ENCODE measurements around the gene LZTS2. TPM values are rescaled to one million over a fixed set of nuclear protein-coding genes. Genes with fewer than 3 reads are reported as not detected.

The LZTS2 gene
- polyA plus RNA-seq, 1 of the 3 experiments (the other 2 are of a cell fraction) = 50.6 TPM

DNA sequence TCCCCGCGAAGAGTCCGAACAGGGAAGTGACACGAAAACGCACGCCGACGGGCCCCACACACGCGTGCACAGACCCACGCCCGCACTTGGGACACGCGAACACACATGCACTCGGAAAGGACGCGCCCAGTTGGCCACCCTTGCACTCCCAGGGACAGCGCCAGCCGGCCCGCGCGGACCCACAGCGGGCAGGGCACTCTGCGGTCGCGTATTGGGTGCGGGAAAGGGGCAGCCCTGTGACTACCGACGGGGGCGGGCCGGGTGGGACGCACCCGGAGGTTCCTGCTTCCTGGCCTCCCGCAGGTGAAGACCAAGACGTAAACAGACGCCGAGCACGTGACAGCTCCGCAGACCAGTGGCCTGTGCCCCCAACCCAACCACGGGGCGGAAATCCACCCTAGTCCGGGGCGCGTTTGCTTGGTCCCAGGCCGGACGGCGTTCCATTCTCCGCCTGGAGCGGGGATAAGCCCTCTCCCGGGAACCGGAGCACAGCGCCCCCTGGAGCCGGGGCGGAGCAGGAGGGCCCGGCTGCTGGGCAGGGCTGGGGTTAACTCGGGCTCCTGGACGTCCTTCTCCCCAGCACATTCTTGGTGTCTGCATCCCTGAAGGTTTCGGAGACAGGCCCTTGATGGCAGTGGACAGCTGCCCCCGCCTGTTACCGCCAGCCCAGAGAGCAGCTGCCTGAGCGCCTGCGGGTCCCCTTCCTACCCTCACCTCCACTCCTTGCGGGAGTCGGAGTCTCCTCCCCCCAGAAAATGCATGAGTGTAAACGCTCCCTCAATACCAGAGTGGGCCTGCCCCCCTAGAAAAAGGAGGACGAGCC, 2.0 kb upstream of the LZTS2 start (continued):
- TF ChIP-seq, protein P1, sequence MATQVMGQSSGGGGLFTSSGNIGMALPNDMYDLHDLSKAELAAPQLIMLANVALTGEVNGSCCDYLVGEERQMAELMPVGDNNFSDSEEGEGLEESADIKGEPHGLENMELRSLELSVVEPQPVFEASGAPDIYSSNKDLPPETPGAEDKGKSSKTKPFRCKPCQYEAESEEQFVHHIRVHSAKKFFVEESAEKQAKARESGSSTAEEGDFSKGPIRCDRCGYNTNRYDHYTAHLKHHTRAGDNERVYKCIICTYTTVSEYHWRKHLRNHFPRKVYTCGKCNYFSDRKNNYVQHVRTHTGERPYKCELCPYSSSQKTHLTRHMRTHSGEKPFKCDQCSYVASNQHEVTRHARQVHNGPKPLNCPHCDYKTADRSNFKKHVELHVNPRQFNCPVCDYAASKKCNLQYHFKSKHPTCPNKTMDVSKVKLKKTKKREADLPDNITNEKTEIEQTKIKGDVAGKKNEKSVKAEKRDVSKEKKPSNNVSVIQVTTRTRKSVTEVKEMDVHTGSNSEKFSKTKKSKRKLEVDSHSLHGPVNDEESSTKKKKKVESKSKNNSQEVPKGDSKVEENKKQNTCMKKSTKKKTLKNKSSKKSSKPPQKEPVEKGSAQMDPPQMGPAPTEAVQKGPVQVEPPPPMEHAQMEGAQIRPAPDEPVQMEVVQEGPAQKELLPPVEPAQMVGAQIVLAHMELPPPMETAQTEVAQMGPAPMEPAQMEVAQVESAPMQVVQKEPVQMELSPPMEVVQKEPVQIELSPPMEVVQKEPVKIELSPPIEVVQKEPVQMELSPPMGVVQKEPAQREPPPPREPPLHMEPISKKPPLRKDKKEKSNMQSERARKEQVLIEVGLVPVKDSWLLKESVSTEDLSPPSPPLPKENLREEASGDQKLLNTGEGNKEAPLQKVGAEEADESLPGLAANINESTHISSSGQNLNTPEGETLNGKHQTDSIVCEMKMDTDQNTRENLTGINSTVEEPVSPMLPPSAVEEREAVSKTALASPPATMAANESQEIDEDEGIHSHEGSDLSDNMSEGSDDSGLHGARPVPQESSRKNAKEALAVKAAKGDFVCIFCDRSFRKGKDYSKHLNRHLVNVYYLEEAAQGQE (IDR thresholded peaks at IDR 0.05; ENCODE audit: low read depth, low read length) = 0 out of 2 replicates have a peak, but pooled peaks have one; percentile 20
- no peak for TF ChIP-seq CHD2 (IDR thresholded peaks at IDR 0.05; ENCODE audit: low read length, partially characterized antibody)

DNA sequence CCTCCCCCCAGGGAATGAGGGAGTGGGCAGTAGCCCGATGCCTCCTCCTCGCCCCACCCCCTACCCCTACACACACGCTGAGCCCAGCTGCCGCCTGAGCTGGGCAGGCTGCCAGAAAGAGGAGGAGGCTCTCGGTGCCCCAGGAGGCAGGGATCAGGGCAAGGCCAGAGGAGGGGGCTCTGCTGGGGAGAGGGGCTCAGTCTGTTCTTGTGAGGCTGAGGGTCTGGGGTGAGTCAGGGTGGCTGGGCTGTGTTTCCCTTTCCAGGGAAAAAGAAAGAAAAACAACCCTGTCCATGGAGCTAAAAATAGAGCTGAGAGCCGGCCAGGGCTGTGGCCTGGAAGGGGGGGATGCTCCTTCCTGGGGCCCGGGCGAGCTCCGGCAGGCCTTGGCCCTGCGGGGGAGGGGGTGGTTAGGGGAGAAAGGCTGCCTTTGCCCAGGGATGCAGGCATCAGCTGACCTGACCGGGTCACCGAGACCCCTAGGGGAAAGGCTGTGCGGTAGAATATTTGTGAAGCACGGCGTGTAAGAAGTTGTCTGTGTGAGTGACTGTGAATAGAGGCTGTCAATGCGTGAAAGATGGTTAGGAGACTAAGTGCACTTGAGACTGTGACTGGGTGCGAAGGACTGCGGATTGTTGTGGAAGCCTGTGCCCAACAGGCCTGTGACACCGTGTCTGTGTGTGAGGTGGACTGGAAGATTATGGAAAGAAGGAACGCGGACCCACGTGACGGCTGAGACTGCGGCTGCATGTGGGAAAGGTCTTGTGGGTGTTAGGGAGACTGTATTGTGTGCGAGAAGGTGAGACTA, 1.2 kb upstream of the LZTS2 start:
- peak overlapping the region; percentile 72; the same call in 1 of the 2 replicates for H2AFZ ChIP-seq (ENCODE audit: low read depth)
- H3K36me3 ChIP-seq (replicated peaks in 1 of 2; ENCODE audit: control insufficient read depth in 1 of 2, insufficient read depth in 2 of 2, low read length in 1 of 2) = peaks cover 15 to 28% of the 10 kb centered on the region in 2 experiments
- DNase-seq = peak; percentile 96
- peak overlapping the region; percentile 97 for H3K4me2 ChIP-seq
- TF ChIP-seq TCF12 (IDR thresholded peaks at IDR 0.05) (peak; percentile 60), NFIC (IDR thresholded peaks at IDR 0.05; ENCODE audit: borderline replicate concordance) (peak; percentile 85), CHD2 (IDR thresholded peaks at IDR 0.05; ENCODE audit: low read length, partially characterized antibody) (peak; percentile 68), RXRA (IDR thresholded peaks at IDR 0.05; ENCODE audit: borderline replicate concordance, low read depth) (peak; percentile 39; the same call in 1 of the 2 replicates), MEF2A (IDR thresholded peaks at IDR 0.05; ENCODE audit: borderline replicate concordance, low read depth) (peak; percentile 96), RFX5 (IDR thresholded peaks at IDR 0.05; ENCODE audit: low read length) (no peak), GATA2 (CRISPR knock-in tag; IDR thresholded peaks at IDR 0.05) (no peak)
- TF ChIP-seq, protein P2, sequence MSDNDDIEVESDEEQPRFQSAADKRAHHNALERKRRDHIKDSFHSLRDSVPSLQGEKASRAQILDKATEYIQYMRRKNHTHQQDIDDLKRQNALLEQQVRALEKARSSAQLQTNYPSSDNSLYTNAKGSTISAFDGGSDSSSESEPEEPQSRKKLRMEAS (IDR thresholded peaks at IDR 0.05; ENCODE audit: low read depth) = peak; percentile 2; the same call in 1 of the 2 replicates
- TF ChIP-seq, protein P1 (IDR thresholded peaks at IDR 0.05; ENCODE audit: low read depth, low read length) = peak; percentile 10; the same call in 1 of the 2 replicates
- TF ChIP-seq, protein P3, sequence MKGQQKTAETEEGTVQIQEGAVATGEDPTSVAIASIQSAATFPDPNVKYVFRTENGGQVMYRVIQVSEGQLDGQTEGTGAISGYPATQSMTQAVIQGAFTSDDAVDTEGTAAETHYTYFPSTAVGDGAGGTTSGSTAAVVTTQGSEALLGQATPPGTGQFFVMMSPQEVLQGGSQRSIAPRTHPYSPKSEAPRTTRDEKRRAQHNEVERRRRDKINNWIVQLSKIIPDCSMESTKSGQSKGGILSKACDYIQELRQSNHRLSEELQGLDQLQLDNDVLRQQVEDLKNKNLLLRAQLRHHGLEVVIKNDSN (IDR thresholded peaks at IDR 0.05; ENCODE audit: borderline replicate concordance, low read depth) = peak; percentile 65; the same call in 1 of the 2 replicates
- TF ChIP-seq, protein P4, sequence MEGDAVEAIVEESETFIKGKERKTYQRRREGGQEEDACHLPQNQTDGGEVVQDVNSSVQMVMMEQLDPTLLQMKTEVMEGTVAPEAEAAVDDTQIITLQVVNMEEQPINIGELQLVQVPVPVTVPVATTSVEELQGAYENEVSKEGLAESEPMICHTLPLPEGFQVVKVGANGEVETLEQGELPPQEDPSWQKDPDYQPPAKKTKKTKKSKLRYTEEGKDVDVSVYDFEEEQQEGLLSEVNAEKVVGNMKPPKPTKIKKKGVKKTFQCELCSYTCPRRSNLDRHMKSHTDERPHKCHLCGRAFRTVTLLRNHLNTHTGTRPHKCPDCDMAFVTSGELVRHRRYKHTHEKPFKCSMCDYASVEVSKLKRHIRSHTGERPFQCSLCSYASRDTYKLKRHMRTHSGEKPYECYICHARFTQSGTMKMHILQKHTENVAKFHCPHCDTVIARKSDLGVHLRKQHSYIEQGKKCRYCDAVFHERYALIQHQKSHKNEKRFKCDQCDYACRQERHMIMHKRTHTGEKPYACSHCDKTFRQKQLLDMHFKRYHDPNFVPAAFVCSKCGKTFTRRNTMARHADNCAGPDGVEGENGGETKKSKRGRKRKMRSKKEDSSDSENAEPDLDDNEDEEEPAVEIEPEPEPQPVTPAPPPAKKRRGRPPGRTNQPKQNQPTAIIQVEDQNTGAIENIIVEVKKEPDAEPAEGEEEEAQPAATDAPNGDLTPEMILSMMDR (IDR thresholded peaks at IDR 0.05) = no peak
- ChIA-PET POLR2A (interaction anchor here (0.6 to 2.2 kb wide), 6 partner anchors 11 to 639 kb away, joined by 3 to 8 read pairs (median 4); partner anchors contain the start of genes MRPL43, SLF2 and TWNK), CTCF (interaction anchor here (0.6 to 24.5 kb wide), 18 partner anchors 11 to 1120 kb away, joined by 3 to 443 read pairs (median 5); partner anchors contain the start of genes MRPL43, PDZD7, SEMA4G and SFXN3)
- H3K9me3 ChIP-seq = no peaks in the 10 kb centered on the region
- peak overlapping the region; percentile 66 to 90 for H3K4me3 ChIP-seq (ENCODE audit: low read depth in 2 of 2, low read length in 1 of 2)
- peak overlapping the region; percentile 98 to 99 for H3K27ac ChIP-seq (ENCODE audit: low read depth in 2 of 2, low read length in 1 of 2)
- peaks cover 50% of the 10 kb centered on the region for H3K79me2 ChIP-seq (ENCODE audit: insufficient read depth)
- H3K27me3 ChIP-seq (ENCODE audit: insufficient read depth) = no peaks in the 10 kb centered on the region
- peak overlapping the region; percentile 99 for H3K9ac ChIP-seq
- H4K20me1 ChIP-seq (ENCODE audit: insufficient read depth) = peaks cover 20% of the 10 kb centered on the region
- H3F3A ChIP-seq (replicated peaks; ENCODE audit: insufficient read depth) = peaks cover 36% of the 10 kb centered on the region
- no peaks in the 10 kb centered on the region for H3K9me2 ChIP-seq
- whole genome bisulfite sequencing (ENCODE audit: low lambda C conversion rate) = 4% methylated on average over 24 of the region's 25 CpGs
- H3K4me1 ChIP-seq (ENCODE audit: control insufficient read depth in 1 of 2, insufficient read depth in 2 of 2, low read depth in 1 of 2, low read length in 1 of 2) = peaks cover 20 to 37% of the 10 kb centered on the region in 2 experiments; a peak in 3 of 4 replicates

Data from SK-N-SH (cell line).